ENCODE results near the gene SPOP.
A peak's percentile ranks its signal among the peaks of the same experiment; 100 is the strongest.

The SPOP gene

GRCh38 chr17:49692751-49693150 lies 14.9 kb upstream of the SPOP start:
- H3K27ac Mint-ChIP-seq: no peak overlapping the region
- H3K36me3 Mint-ChIP-seq (ENCODE audit: low read depth): no peaks in the 10 kb centered on the region
- peaks cover 13% of the 10 kb centered on the region for H3K4me1 Mint-ChIP-seq
- no peak for TF ChIP-seq CTCF (IDR thresholded peaks at IDR 0.05; ENCODE audit: unreplicated experiment in 3 of 3)
- H3K27me3 Mint-ChIP-seq (ENCODE audit: low read depth): peaks cover 15% of the 10 kb centered on the region
- H3K9me3 Mint-ChIP-seq: no peaks in the 10 kb centered on the region
- no peak overlapping the region for H3K4me3 Mint-ChIP-seq

- no peaks in the 10 kb centered on the region for H3K9me3 Mint-ChIP-seq
- peaks cover 15% of the 10 kb centered on the region for H3K27me3 Mint-ChIP-seq (ENCODE audit: low read depth)
- TF ChIP-seq CTCF (IDR thresholded peaks at IDR 0.05; ENCODE audit: unreplicated experiment in 3 of 3): no peak
- peaks cover 13% of the 10 kb centered on the region for H3K4me1 Mint-ChIP-seq
- H3K27ac Mint-ChIP-seq: peak overlapping the region in 2 of 3 experiments; percentile 10 to 54
- no peak overlapping the region for H3K4me3 Mint-ChIP-seq
- no peaks in the 10 kb centered on the region for H3K36me3 Mint-ChIP-seq (ENCODE audit: low read depth)
These were observed 13.8 kb upstream of the SPOP start for GRCh38 chr17:49691677-49692191.

- Mint-ChIP-seq H3K9me3 (no peaks in the 10 kb centered on the region), H3K4me3 (no peak overlapping the region), H3K4me1 (peaks cover 13% of the 10 kb centered on the region), H3K36me3 (ENCODE audit: low read depth) (no peaks in the 10 kb centered on the region), H3K27me3 (ENCODE audit: low read depth) (peaks cover 15% of the 10 kb centered on the region), H3K27ac (peak overlapping the region in 2 of 3 experiments; percentile 10 to 54)
- no peak for TF ChIP-seq CTCF (IDR thresholded peaks at IDR 0.05; ENCODE audit: unreplicated experiment in 3 of 3)
These were observed 13.3 kb upstream of the SPOP start for GRCh38 chr17:49691086-49691676.

- Mint-ChIP-seq H3K4me3 (no peak overlapping the region), H3K36me3 (ENCODE audit: low read depth) (no peaks in the 10 kb centered on the region), H3K9me3 (no peaks in the 10 kb centered on the region), H3K27ac (no peak overlapping the region), H3K4me1 (peaks cover 13% of the 10 kb centered on the region), H3K27me3 (ENCODE audit: low read depth) (peaks cover 13% of the 10 kb centered on the region)
- no peak for TF ChIP-seq CTCF (IDR thresholded peaks at IDR 0.05; ENCODE audit: unreplicated experiment in 3 of 3)
These were observed 12.4 kb upstream of the SPOP start for GRCh38 chr17:49690256-49690655.

GRCh38 chr17:49688848-49689247 lies 11.0 kb upstream of the SPOP start:
- Mint-ChIP-seq H3K4me3 (no peak overlapping the region), H3K27ac (peak overlapping the region in 1 of 3 experiments; percentile 11), H3K9me3 (no peaks in the 10 kb centered on the region), H3K27me3 (ENCODE audit: low read depth) (peaks cover 11% of the 10 kb centered on the region), H3K4me1 (peaks cover 13% of the 10 kb centered on the region), H3K36me3 (ENCODE audit: low read depth) (no peaks in the 10 kb centered on the region)
- TF ChIP-seq CTCF (IDR thresholded peaks at IDR 0.05; ENCODE audit: unreplicated experiment in 3 of 3): no peak

GRCh38 chr17:49687878-49688491 lies 10.1 kb upstream of the SPOP start:
- TF ChIP-seq CTCF (IDR thresholded peaks at IDR 0.05; ENCODE audit: unreplicated experiment in 3 of 3): no peak
- Mint-ChIP-seq H3K27ac (peak overlapping the region; percentile 3 to 85 (median 27)), H3K9me3 (no peaks in the 10 kb centered on the region), H3K4me1 (peaks cover 13% of the 10 kb centered on the region), H3K4me3 (no peak overlapping the region), H3K36me3 (ENCODE audit: low read depth) (no peaks in the 10 kb centered on the region), H3K27me3 (ENCODE audit: low read depth) (peaks cover 11% of the 10 kb centered on the region)

Measured in nephron (organoid).